Measurements from ENCODE around the gene PF4V1. TPM values are rescaled to one million over a fixed set of nuclear protein-coding genes. Genes with fewer than 3 reads are reported as not detected.
A peak's percentile ranks its signal among the peaks of the same experiment; 100 is the strongest.
"Not testable (repeated sequence)": the region's sequence is repeated elsewhere in the genome, so short reads cannot be mapped to it uniquely, and the experiment has no call there.

Gene PF4V1
- total and polyA plus RNA-seq, 8 donors: not detected

DNA sequence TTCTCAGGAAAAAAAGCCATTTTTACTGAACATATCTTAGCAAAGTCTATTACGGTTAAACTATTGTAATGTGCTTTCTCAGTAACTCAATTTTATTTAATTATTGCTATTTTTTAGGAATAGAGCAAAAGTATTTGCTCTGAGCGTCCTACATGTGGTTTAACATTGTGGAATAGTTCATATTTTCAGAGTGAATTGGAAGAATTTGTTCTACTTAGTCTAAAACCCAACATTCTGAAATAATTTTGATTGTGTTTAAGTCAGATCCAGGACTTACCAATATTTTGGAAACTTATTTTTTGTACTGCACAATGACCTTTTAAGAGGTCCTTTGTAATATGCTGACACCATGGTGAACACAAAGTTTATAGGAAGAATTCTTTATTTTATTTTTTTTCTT is 43.3 kb downstream of the PF4V1 start:
- TF ChIP-seq POLR2A (IDR thresholded peaks at IDR 0.05) (no peak), EP300 (IDR thresholded peaks at IDR 0.05) (no peak), POLR2AphosphoS5 (IDR thresholded peaks at IDR 0.05) (no peak)
- TF ChIP-seq, protein P1, sequence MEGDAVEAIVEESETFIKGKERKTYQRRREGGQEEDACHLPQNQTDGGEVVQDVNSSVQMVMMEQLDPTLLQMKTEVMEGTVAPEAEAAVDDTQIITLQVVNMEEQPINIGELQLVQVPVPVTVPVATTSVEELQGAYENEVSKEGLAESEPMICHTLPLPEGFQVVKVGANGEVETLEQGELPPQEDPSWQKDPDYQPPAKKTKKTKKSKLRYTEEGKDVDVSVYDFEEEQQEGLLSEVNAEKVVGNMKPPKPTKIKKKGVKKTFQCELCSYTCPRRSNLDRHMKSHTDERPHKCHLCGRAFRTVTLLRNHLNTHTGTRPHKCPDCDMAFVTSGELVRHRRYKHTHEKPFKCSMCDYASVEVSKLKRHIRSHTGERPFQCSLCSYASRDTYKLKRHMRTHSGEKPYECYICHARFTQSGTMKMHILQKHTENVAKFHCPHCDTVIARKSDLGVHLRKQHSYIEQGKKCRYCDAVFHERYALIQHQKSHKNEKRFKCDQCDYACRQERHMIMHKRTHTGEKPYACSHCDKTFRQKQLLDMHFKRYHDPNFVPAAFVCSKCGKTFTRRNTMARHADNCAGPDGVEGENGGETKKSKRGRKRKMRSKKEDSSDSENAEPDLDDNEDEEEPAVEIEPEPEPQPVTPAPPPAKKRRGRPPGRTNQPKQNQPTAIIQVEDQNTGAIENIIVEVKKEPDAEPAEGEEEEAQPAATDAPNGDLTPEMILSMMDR (IDR thresholded peaks at IDR 0.05): no peak
- Histone ChIP-seq H3K27me3 (no peaks in the 10 kb centered on the region), H3K36me3 (no peaks in the 10 kb centered on the region), H3K4me1 (peaks cover 0 to 13% (median 0%) of the 10 kb centered on the region in 4 donors), H3K9me3 (no peaks in the 10 kb centered on the region), H3K4me3 (no peak overlapping the region), H3K27ac (no peak overlapping the region)
- 88 to 96% (median 94%) methylated on average over 2 of the region's 2 CpGs for WGBS, 5 donors
- no peak for DNase-seq
- intact Hi-C loops (cut with DNase I; ENCODE audit: low total_unique reads): no loop called here

DNA sequence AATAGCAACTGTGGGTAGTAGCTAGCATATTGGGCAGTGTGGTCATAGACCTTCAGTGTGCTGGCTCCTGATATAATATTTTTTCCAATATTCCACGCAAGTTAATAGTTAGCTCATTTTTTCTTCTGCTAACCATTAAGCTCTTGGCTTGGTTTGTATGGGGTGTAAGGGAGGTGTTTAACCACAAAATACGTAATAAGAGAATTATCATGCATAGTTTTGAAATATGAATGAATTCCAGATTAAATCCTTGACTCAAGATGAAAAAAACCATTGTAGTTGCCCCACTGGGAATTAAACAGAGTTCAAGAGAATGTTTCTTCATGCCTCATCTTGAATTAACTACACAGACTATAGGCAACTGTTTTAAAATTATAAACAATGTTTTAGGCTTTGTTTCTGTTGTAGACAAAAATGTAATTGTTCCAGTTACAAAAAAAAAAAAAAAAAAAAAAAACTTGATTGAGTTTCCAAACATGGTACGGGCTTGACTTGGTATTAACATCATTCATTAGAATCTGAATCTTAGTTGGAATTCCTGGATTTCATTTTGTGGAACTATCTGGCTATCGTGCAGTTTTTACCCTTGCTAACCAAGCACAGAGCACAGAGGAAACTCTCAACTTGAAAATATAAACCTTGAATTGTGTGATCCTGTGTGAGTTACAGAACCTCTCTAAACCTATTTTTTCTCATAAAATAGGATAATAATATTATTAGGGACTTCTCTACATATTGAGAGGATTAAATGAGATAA is 44.5 kb downstream of the PF4V1 start:
- DNase-seq: peak in 1 of 2 donors; percentile 19
- intact Hi-C loops (cut with DNase I; ENCODE audit: low total_unique reads): no loop called here
- Histone ChIP-seq H3K9me3 (no peaks in the 10 kb centered on the region), H3K4me3 (no peak overlapping the region), H3K27me3 (no peaks in the 10 kb centered on the region), H3K36me3 (no peaks in the 10 kb centered on the region), H3K4me1 (peaks cover 0 to 3% (median 0%) of the 10 kb centered on the region in 4 donors), H3K27ac (no peak overlapping the region)
- TF ChIP-seq POLR2A (IDR thresholded peaks at IDR 0.05): no peak
- TF ChIP-seq, protein P1 (IDR thresholded peaks at IDR 0.05): no peak
- no peak for TF ChIP-seq EP300 (IDR thresholded peaks at IDR 0.05)
- no peak for TF ChIP-seq POLR2AphosphoS5 (IDR thresholded peaks at IDR 0.05)
- 58 to 74% (median 63%) methylated on average over 4 of the region's 4 CpGs for WGBS, 5 donors

DNA sequence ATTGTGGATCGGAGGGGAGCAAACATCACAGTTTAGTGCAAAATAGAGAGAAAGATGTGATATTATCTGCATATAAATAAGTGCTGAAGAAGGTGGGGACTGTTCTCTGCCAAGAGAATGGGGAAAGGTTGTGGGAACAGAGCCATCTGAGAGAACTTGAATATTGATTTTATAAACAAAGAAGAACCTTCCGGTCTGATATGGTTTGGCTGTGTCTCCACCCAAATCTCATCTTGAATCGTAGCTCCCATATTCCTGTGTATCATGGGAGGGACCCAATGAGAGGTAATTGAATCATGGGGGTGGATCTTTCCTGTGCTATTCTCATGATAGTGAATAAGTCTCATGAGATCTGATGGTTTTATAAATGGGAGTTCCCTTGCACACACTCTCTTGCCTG is 46.2 kb downstream of the PF4V1 start:
- intact Hi-C loops (cut with DNase I; ENCODE audit: low total_unique reads); H3K9me3 ChIP-seq: not testable (repeated sequence)

DNA sequence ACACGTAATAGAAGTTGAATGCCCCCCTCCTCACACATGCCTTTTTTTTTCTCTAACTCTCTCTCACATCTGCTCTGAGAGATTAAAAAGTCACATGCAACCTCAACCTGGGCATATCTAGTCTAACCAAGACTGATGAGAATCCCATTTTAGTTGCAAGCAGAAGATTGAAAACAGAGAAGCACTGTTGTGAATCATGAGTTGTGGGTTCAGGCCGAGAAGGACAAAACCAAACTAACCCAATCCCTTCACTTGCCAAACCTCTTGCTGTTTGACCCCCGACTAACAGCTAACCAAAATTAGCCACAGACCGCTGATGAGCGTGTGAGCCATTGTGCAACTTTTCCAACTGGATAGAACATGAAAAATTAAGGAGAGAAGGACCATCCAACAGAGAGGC is 47.9 kb downstream of the PF4V1 start:
- no peaks in the 10 kb centered on the region for H3K9me3 ChIP-seq
- no peak overlapping the region for H3K4me3 ChIP-seq
- no peaks in the 10 kb centered on the region for H3K36me3 ChIP-seq
- H3K27me3 ChIP-seq: no peaks in the 10 kb centered on the region
- 74 to 92% (median 88%) methylated on average over 5 of the region's 5 CpGs for WGBS, 5 donors
- no peaks in the 10 kb centered on the region for H3K4me1 ChIP-seq
- intact Hi-C loops (cut with DNase I; ENCODE audit: low total_unique reads): no loop called here
- no peak overlapping the region for H3K27ac ChIP-seq
- TF ChIP-seq EP300 (IDR thresholded peaks at IDR 0.05): no peak
- TF ChIP-seq, protein P1 (IDR thresholded peaks at IDR 0.05): no peak
- TF ChIP-seq POLR2AphosphoS5 (IDR thresholded peaks at IDR 0.05): no peak
- TF ChIP-seq POLR2A (IDR thresholded peaks at IDR 0.05): no peak
- no peak for DNase-seq

More for the DNA sequence above, 46.2 kb downstream of the PF4V1 start:
- not testable (repeated sequence) for DNase-seq, H3K4me3 ChIP-seq, H3K4me1 ChIP-seq, H3K27ac ChIP-seq, H3K27me3 ChIP-seq, H3K36me3 ChIP-seq
- WGBS, 5 donors: 50 to 65% (median 61%) methylated on average over 3 of the region's 3 CpGs

DNA sequence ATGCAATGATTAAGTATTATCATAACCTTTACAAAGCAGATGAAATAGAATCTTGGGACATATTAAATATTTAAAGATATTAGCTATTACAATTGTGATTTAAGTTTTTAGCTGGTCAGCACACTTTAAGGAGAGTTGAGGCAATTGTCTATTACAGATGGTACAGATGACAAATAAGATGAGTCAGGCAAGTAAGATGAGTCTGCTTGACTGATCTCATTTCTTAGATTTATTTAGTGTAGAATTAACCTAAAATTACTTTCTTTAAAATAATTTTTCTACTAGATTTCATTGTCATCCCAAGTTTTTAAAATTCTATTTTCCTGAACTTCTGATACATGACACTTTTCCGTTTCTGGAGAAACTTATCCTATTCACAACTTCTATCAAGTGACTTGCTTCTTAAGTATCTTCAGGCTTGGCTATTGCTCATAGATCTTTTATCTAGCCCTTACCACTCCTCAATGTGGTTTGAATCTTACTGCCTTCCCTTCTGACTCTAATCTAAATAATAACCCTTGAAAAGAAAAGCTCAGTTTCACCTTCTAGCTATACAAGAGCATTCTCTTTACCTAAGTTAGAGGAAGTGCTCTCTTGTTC is 49.0 kb downstream of the PF4V1 start:
- Histone ChIP-seq H3K36me3 (no peaks in the 10 kb centered on the region), H3K4me3 (no peak overlapping the region), H3K27me3 (no peaks in the 10 kb centered on the region), H3K27ac (no peak overlapping the region), H3K4me1 (no peaks in the 10 kb centered on the region), H3K9me3 (no peaks in the 10 kb centered on the region)
- WGBS, 5 donors: 88 to 96% (median 89%) methylated on average over 1 of the region's 1 CpG
- no peak for DNase-seq
- TF ChIP-seq POLR2A (IDR thresholded peaks at IDR 0.05): no peak
- no peak for TF ChIP-seq POLR2AphosphoS5 (IDR thresholded peaks at IDR 0.05)
- TF ChIP-seq EP300 (IDR thresholded peaks at IDR 0.05): no peak
- TF ChIP-seq, protein P1 (IDR thresholded peaks at IDR 0.05): no peak
- intact Hi-C loops (cut with DNase I; ENCODE audit: low total_unique reads): no loop called here
